GM12891 (cell line): ENCODE results near the gene RHPN2.
"Not testable (repeated sequence)": the region's sequence is repeated elsewhere in the genome, so short reads cannot be mapped to it uniquely, and the experiment has no call there.

Experiments used
- DNase-seq: peaks from one replicate; pipeline ENCODE4 v3.0.0; 2011; ENCODE audit warnings: low spot score; ENCODE audit not compliant: insufficient read length
- FAIRE-seq: peaks from 2 replicates; lab custom pipeline; 2011; peaks lifted over from hg19 to GRCh38; lab: Jason Lieb, UNC
- PAX5 ChIP-seq: IDR thresholded peaks from 2 replicates; pipeline ENCODE4 v1.6.1; 2011; ENCODE audit warnings: low read length, moderate library complexity, mild to moderate bottlenecking; ENCODE audit not compliant: insufficient read depth, severe bottlenecking
- POLR2A ChIP-seq: IDR thresholded peaks from 2 replicates; pipeline ENCODE4 v1.6.1; 2011; ENCODE audit warnings: low read depth, low read length, control low read depth
- POLR2AphosphoS5 ChIP-seq: IDR thresholded peaks from 2 replicates; pipeline ENCODE4 v1.6.1; 2011; ENCODE audit warnings: low read depth, low read length, control low read depth
- POU2F2 ChIP-seq: IDR thresholded peaks from 2 replicates; pipeline ENCODE4 v1.6.1; 2011; ENCODE audit warnings: low read depth, mild to moderate bottlenecking, control low read depth, low read length, moderate library complexity
- SPI1 ChIP-seq: IDR thresholded peaks from 2 replicates; pipeline ENCODE4 v1.6.1; 2011; ENCODE audit warnings: low read depth, low read length, control low read depth
- TAF1 ChIP-seq: IDR thresholded peaks from 2 replicates; pipeline ENCODE4 v1.6.1; 2011; ENCODE audit warnings: low read depth, low read length, control low read depth

The RHPN2 gene

GRCh38 chr19:32976223-32976805 is 88.4 kb downstream of the RHPN2 start:
- FAIRE-seq: no peak
- DNase-seq: peak; percentile 44

GRCh38 chr19:32971715-32972540 is 92.8 kb downstream of the RHPN2 start, which contains the start of the genes CEP89 and FAAP24:
CEP89 (minus strand) TSS chr19:32971958; CDS start chr19:32971874, 84 bp downstream.
FAAP24 (plus strand) TSS chr19:32972242; CDS start chr19:32973197, 955 bp downstream.
- peak; percentile 93 for DNase-seq
- TF ChIP-seq POLR2AphosphoS5: peak; percentile 83
- no peak for TF ChIP-seq SPI1
- TF ChIP-seq POLR2A: peak; percentile 81
- TF ChIP-seq POU2F2: no peak
- no peak for TF ChIP-seq PAX5
- TF ChIP-seq TAF1: peak; percentile 52
- FAIRE-seq: peak; percentile 99

More at GRCh38 chr19:32976223-32976805, 88.4 kb downstream of the RHPN2 start:
- TF ChIP-seq TAF1 (no peak), POLR2A (no peak), PAX5 (no peak), POU2F2 (no peak), POLR2AphosphoS5 (no peak), SPI1 (no peak)

- FAIRE-seq (peak; percentile 38), DNase-seq (no peak)
- TF ChIP-seq SPI1: no peak
- TF ChIP-seq POLR2AphosphoS5: no peak
- TF ChIP-seq POU2F2: no peak
- TF ChIP-seq PAX5: no peak
Observed at GRCh38 chr19:32971012-32971595, 93.6 kb downstream of the RHPN2 start.

GRCh38 chr19:32969549-32969948 is 95.1 kb downstream of the RHPN2 start:
- TF ChIP-seq TAF1: no peak
- TF ChIP-seq SPI1: no peak
- no peak for TF ChIP-seq POLR2AphosphoS5
- no peak for TF ChIP-seq PAX5
- TF ChIP-seq POU2F2: no peak
- no peak for TF ChIP-seq POLR2A
- DNase-seq (no peak), FAIRE-seq (no peak)

- FAIRE-seq (no peak), DNase-seq (no peak)
- TF ChIP-seq TAF1: no peak
- TF ChIP-seq SPI1: no peak
- TF ChIP-seq POLR2A: no peak
- TF ChIP-seq POLR2AphosphoS5: no peak
- no peak for TF ChIP-seq PAX5
- TF ChIP-seq POU2F2: no peak
Observed at GRCh38 chr19:32966750-32967149, 97.9 kb downstream of the RHPN2 start.

- DNase-seq: no peak
- no peak for FAIRE-seq
- TF ChIP-seq POLR2A (no peak), POU2F2 (no peak), POLR2AphosphoS5 (no peak), PAX5 (no peak), TAF1 (no peak), SPI1 (no peak)
Observed at GRCh38 chr19:32945260-32945659, 119.4 kb downstream of the RHPN2 start.

- FAIRE-seq, DNase-seq: not testable (repeated sequence)
Observed at GRCh38 chr19:32941273-32941672, 123.4 kb downstream of the RHPN2 start.

GRCh38 chr19:32936065-32936464 is 128.6 kb downstream of the RHPN2 start:
- TF ChIP-seq POU2F2 (no peak), POLR2A (no peak), POLR2AphosphoS5 (no peak)
- FAIRE-seq: no peak
- no peak for DNase-seq

- FAIRE-seq: no peak
Observed at GRCh38 chr19:32935629-32936028, 129.1 kb downstream of the RHPN2 start.

GRCh38 chr19:32933571-32933970 is 131.1 kb downstream of the RHPN2 start:
- DNase-seq (no peak), FAIRE-seq (no peak)
- no peak for TF ChIP-seq TAF1
- no peak for TF ChIP-seq POLR2A
- TF ChIP-seq POLR2AphosphoS5: no peak
- no peak for TF ChIP-seq SPI1
- TF ChIP-seq PAX5: no peak
- TF ChIP-seq POU2F2: no peak

More at GRCh38 chr19:32935629-32936028, 129.1 kb downstream of the RHPN2 start:
- DNase-seq: no peak
- no peak for TF ChIP-seq POLR2AphosphoS5
